Endothelial cell of umbilical vein (primary cell): ENCODE measurements around the gene AMIGO3. TPM values are rescaled to one million over a fixed set of nuclear protein-coding genes. Genes with fewer than 3 reads are reported as not detected.

Source experiments
- BruUV-seq: library from RNA; stranded (reverse); fragments of 400-500 nt; replicated peaks from 2 replicates; lab custom pipeline; 2021; lab: Mats Ljungman, UMichigan
- CTCF ChIA-PET: fragments of 300-600, 350-600 bp; sonication (Branson Sonifier 250); formaldehyde crosslinking; loops from one replicate; lab custom pipeline; 2021; ENCODE audit warnings: antibody characterized with exemption, inconsistent platforms; lab: Charles Lee
- POLR2A ChIA-PET: fragments of 300-600, 350-600 bp; sonication (Branson Sonifier 250); formaldehyde crosslinking; loops from one replicate; lab custom pipeline; 2021; ENCODE audit warnings: antibody characterized with exemption, inconsistent platforms; lab: Charles Lee
- DNase-seq: peaks from one replicate; pipeline ENCODE4 v3.0.0-alpha.2; 2011; ENCODE audit warnings: low read depth, low spot score
- FAIRE-seq: peaks from 2 replicates; lab custom pipeline; 2011; peaks lifted over from hg19 to GRCh38; lab: Jason Lieb, UNC
- H2AFZ ChIP-seq: 2 replicates; pipeline ENCODE4 v1.6.0; 2012; ENCODE audit warnings: low read depth, low read length, control low read depth, inconsistent platforms
- H3K27ac ChIP-seq: 2 replicates; pipeline ENCODE4 v1.5.1; 2011; ENCODE audit warnings: low read depth, mild to moderate bottlenecking, control low read depth, low read length, moderate library complexity; ENCODE audit not compliant: insufficient read depth
- H3K27me3 ChIP-seq, 2 experiments: 2 replicates each; pipeline versions ENCODE4 v1.6.0 to v1.6.1; 2011; ENCODE audit warnings: low read length in 2 of 2, mixed read lengths in 1 of 2; ENCODE audit not compliant: control insufficient read depth in 2 of 2, insufficient read depth in 2 of 2
- H3K36me3 ChIP-seq, 2 experiments: 2 replicates in 1 of 2; 3 replicates in 1 of 2; pipeline ENCODE4 v1.5.1; 2011; ENCODE audit warnings: low read length in 2 of 2, mild to moderate bottlenecking in 1 of 2, moderate library complexity in 1 of 2; ENCODE audit not compliant: control insufficient read depth in 2 of 2, insufficient read depth in 2 of 2; ENCODE audit errors: extremely low read depth in 1 of 2
- H3K4me1 ChIP-seq: 3 replicates; pipeline ENCODE4 v1.5.1; 2011; ENCODE audit warnings: mild to moderate bottlenecking, low read length; ENCODE audit not compliant: control insufficient read depth, insufficient read depth; ENCODE audit errors: extremely low read depth
- H3K4me2 ChIP-seq: 2 replicates; pipeline ENCODE4 v1.6.1; 2011; ENCODE audit warnings: low read length, control low read depth, mixed read lengths; ENCODE audit not compliant: insufficient read depth
- H3K4me3 ChIP-seq, 3 experiments: fragments of 200-600 bp in 1 of 3; sonication (generic), shearing (Covaris generic) in 1 of 3; replicated peaks in 1 of 3; 2 replicates each; pipeline ENCODE4 v1.5.1; 2011 to 2016; ENCODE audit warnings: control low read depth in 3 of 3, low read length in 3 of 3, mild to moderate bottlenecking in 2 of 3, inconsistent platforms in 1 of 3, low read depth in 1 of 3, moderate library complexity in 1 of 3; ENCODE audit not compliant: insufficient read depth in 1 of 3
- H3K79me2 ChIP-seq: 2 replicates; pipeline ENCODE4 v1.6.0; 2012; ENCODE audit warnings: low read length, inconsistent platforms; ENCODE audit not compliant: control insufficient read depth, insufficient read depth
- H3K9ac ChIP-seq: replicated peaks from 2 replicates; pipeline ENCODE3; 2011; ENCODE audit warnings: low read length, control low read depth; ENCODE audit not compliant: insufficient read depth; ENCODE audit errors: extremely low read depth
- H3K9me1 ChIP-seq: replicated peaks from 3 replicates; pipeline ENCODE4 v1.6.0; 2011; ENCODE audit warnings: mild to moderate bottlenecking, low read length; ENCODE audit not compliant: control insufficient read depth, insufficient read depth; ENCODE audit errors: extremely low read depth
- H3K9me3 ChIP-seq: replicated peaks from 2 replicates; pipeline ENCODE4 v1.5.1; 2012; ENCODE audit warnings: low read length, inconsistent platforms; ENCODE audit not compliant: control insufficient read depth, insufficient read depth
- H4K20me1 ChIP-seq: replicated peaks from 2 replicates; pipeline ENCODE3; 2011; ENCODE audit warnings: mild to moderate bottlenecking, low read length; ENCODE audit not compliant: control insufficient read depth, insufficient read depth; ENCODE audit errors: extremely low read depth
- CTCF ChIP-seq, 2 donors: IDR thresholded peaks; 1 replicate in 1 of 2; 2 replicates in 1 of 2; pipeline ENCODE4 v1.5.1; 2011; ENCODE audit warnings: low read length in 2 of 2, mild to moderate bottlenecking in 2 of 2, moderate library complexity in 2 of 2, control low read depth in 1 of 2, inconsistent platforms in 1 of 2, low read depth in 1 of 2; ENCODE audit not compliant: insufficient read depth in 1 of 2; ENCODE audit errors: extremely low read depth in 1 of 2
- EZH2 ChIP-seq: IDR thresholded peaks from 2 replicates; pipeline ENCODE4 v1.6.1; 2012; ENCODE audit warnings: borderline replicate concordance, low read depth, mild to moderate bottlenecking, moderate library complexity, low read length, inconsistent platforms; ENCODE audit not compliant: severe bottlenecking
- FOS ChIP-seq: IDR thresholded peaks from 2 replicates; pipeline ENCODE4 v1.6.1; 2011; ENCODE audit warnings: mild to moderate bottlenecking, low read length, moderate library complexity, borderline replicate concordance; ENCODE audit not compliant: insufficient read depth
- GATA2 ChIP-seq: IDR thresholded peaks from 2 replicates; pipeline ENCODE4 v1.7.0; 2011; ENCODE audit warnings: low read depth, mild to moderate bottlenecking, moderate library complexity, mixed read lengths, low read length; ENCODE audit not compliant: insufficient read length, insufficient read depth
- JUN ChIP-seq: IDR thresholded peaks from 2 replicates; pipeline ENCODE4 v1.6.1; 2011; ENCODE audit warnings: borderline replicate concordance, low read depth; ENCODE audit not compliant: insufficient read length, insufficient read depth
- MYC ChIP-seq: IDR thresholded peaks from one replicate; pipeline ENCODE4 v1.6.1; 2011; ENCODE audit warnings: mild to moderate bottlenecking, low read depth, low read length
- POLR2A ChIP-seq: IDR thresholded peaks from 2 replicates; pipeline ENCODE4 v1.6.1; 2012; ENCODE audit warnings: low read depth, mild to moderate bottlenecking, control low read depth, low read length
- POLR2AphosphoS5 ChIP-seq: IDR thresholded peaks from 2 replicates; pipeline ENCODE4 v1.6.1; 2012; ENCODE audit warnings: low read depth, mild to moderate bottlenecking, control low read depth, low read length, moderate library complexity; ENCODE audit not compliant: insufficient read depth
- dilution Hi-C: fragments of 300-500 bp; cut with MboI; formaldehyde crosslinking; loops from one replicate; pipeline ENCODE4 v1.15.0; 2019; ENCODE audit warnings: low sequenced_read_pairs; ENCODE audit not compliant: extremely low pct_ligation_motif_present
- intact Hi-C: fragments of 100-400 bp; cut with micrococcal nuclease; formaldehyde crosslinking; loops from one replicate; pipeline ENCODE4 v1.10.0; 2022
- polyA plus RNA-seq, 4 experiments: library from polyadenylated mRNA; depleted of rRNA in 3 of 4; stranded (reverse) in 3 of 4; unstranded in 1 of 4; fragments of >200 nt; gene quantifications; 2 replicates each; pipeline versions ENCODE4 v1.2.1 to v1.2.3, GENCODE V29; 2011 to 2012; ENCODE audit warnings: missing spikeins in 1 of 4
- total RNA-seq: library from RNA; stranded (reverse); gene quantifications from 2 replicates; pipeline ENCODE4 v1.2.3, GENCODE V29; 2021

Gene AMIGO3
- total and polyA plus RNA-seq, 2 donors (not counting 3 experiments of a cell fraction or from before 2014, with no cell fraction given) = 0.21 TPM; not detected in 1

GRCh38 chr3:49729966-49730609, 10.6 kb upstream of the AMIGO3 start:
- CTCF ChIA-PET = no interaction called here
- TF ChIP-seq JUN = no peak
- TF ChIP-seq GATA2 = no peak
- no peak for TF ChIP-seq POLR2AphosphoS5
- TF ChIP-seq EZH2 = no peak
- TF ChIP-seq FOS = no peak
- no peak for TF ChIP-seq CTCF (IDR thresholded peaks at IDR 0.05; ENCODE audit: extremely low read depth in 1 of 2, insufficient read depth in 1 of 2, low read depth in 1 of 2, low read length in 2 of 2)
- no peak for TF ChIP-seq MYC
- no peak for TF ChIP-seq POLR2A

More at GRCh38 chr3:49729966-49730609, 10.6 kb upstream of the AMIGO3 start:
- Histone ChIP-seq H3K4me1 (no peaks in the 10 kb centered on the region), H3K9ac (no peak overlapping the region), H3K4me2 (no peak overlapping the region), H4K20me1 (no peaks in the 10 kb centered on the region), H3K4me3 (no peak overlapping the region), H2AFZ (no peak overlapping the region), H3K27me3 (no peaks in the 10 kb centered on the region), H3K9me3 (no peaks in the 10 kb centered on the region), H3K27ac (no peak overlapping the region), H3K79me2 (peaks cover 2% of the 10 kb centered on the region), H3K36me3 (peaks cover 6 to 31% of the 10 kb centered on the region in 2 experiments), H3K9me1 (no peaks in the 10 kb centered on the region)
- intact Hi-C loops = loop anchor here (10.0 kb wide), 1 partner anchor 355 kb away; the partner anchor contains the start of gene RBM5
- BruUV-seq = no TSS peak
- no peak for FAIRE-seq
- no peak for DNase-seq
- dilution Hi-C loops = no loop called here
- POLR2A ChIA-PET = no interaction called here
